GM23338 (cell line): Measurements from ENCODE around the gene FAM234A. TPM values are rescaled to one million over a fixed set of nuclear protein-coding genes. Genes with fewer than 3 reads are reported as not detected.

Experiments
- ATAC-seq: fragments of 200-7000 bp; cut with Tn5 transposase; 3 replicates; pipeline ENCODE4 v1.9.1; 2020
- DNase-seq: peaks from one replicate; pipeline ENCODE4 v3.0.0-alpha.2; 2015; ENCODE audit warnings: low spot score
- H2AFZ ChIP-seq: fragments of 200-600 bp; sonication (generic); 2 replicates; pipeline ENCODE4 v1.8.0; 2016; ENCODE audit warnings: antibody characterized with exemption, mild to moderate bottlenecking, moderate library complexity
- H3F3A ChIP-seq: fragments of 200-600 bp; sonication (generic); replicated peaks from 2 replicates; pipeline ENCODE4 v1.8.0; 2017; ENCODE audit warnings: antibody characterized with exemption, mixed run types, low read depth
- H3K27ac ChIP-seq: fragments of 200-600 bp; sonication (generic); 2 replicates; pipeline ENCODE4 v1.6.1; 2016; ENCODE audit warnings: low read depth
- H3K27me3 ChIP-seq: fragments of 200-600 bp; sonication (generic); 2 replicates; pipeline ENCODE4 v1.8.0; 2016; ENCODE audit warnings: mild to moderate bottlenecking, mixed run types, moderate library complexity; ENCODE audit not compliant: insufficient read depth
- H3K36me3 ChIP-seq: fragments of 200-600 bp; sonication (generic); 2 replicates; pipeline ENCODE4 v1.8.0; 2016; ENCODE audit warnings: mild to moderate bottlenecking; ENCODE audit not compliant: insufficient read depth
- H3K4me1 ChIP-seq: fragments of 200-600 bp; sonication (generic); 2 replicates; pipeline ENCODE4 v1.8.0; 2016; ENCODE audit warnings: mild to moderate bottlenecking, moderate library complexity; ENCODE audit not compliant: insufficient read depth
- H3K4me2 ChIP-seq: fragments of 200-600 bp; sonication (generic); 2 replicates; pipeline ENCODE4 v1.7.1; 2017; ENCODE audit warnings: mixed run types
- H3K4me3 ChIP-seq: fragments of 200-600 bp; sonication (generic); 2 replicates; pipeline ENCODE4 v1.6.1; 2016; ENCODE audit warnings: mixed run types
- H3K79me2 ChIP-seq: fragments of 200-600 bp; sonication (generic); replicated peaks from 2 replicates; pipeline ENCODE4 v1.8.0; 2017; ENCODE audit warnings: mild to moderate bottlenecking; ENCODE audit not compliant: insufficient read depth
- H3K9me2 ChIP-seq: fragments of 200-600 bp; sonication (generic); 2 replicates; pipeline ENCODE4 v1.8.0; 2017; ENCODE audit not compliant: insufficient read depth
- H4K20me1 ChIP-seq: fragments of 200-600 bp; sonication (generic); replicated peaks from 2 replicates; pipeline ENCODE4 v1.8.0; 2017; ENCODE audit warnings: mild to moderate bottlenecking; ENCODE audit not compliant: insufficient read depth
- H3K27ac Mint-ChIP-seq: 2 replicates; pipeline ENCODE4 v1.8.0; 2020; ENCODE audit warnings: inconsistent platforms, mild to moderate bottlenecking, moderate library complexity, mixed read lengths
- H3K27me3 Mint-ChIP-seq: 3 replicates; pipeline ENCODE4 v1.8.0; 2022; ENCODE audit warnings: low read depth, mild to moderate bottlenecking, moderate library complexity, mixed read lengths, inconsistent platforms; ENCODE audit not compliant: insufficient read depth, poor library complexity
- H3K36me3 Mint-ChIP-seq: 3 replicates; pipeline ENCODE4 v1.8.0; 2021; ENCODE audit warnings: low read depth, mild to moderate bottlenecking, inconsistent platforms, moderate library complexity, mixed read lengths
- H3K4me1 Mint-ChIP-seq: 3 replicates; pipeline ENCODE4 v1.8.0; 2020; ENCODE audit warnings: mild to moderate bottlenecking, inconsistent platforms, mixed read lengths
- H3K4me3 Mint-ChIP-seq: 3 replicates; pipeline ENCODE4 v1.8.0; 2021; ENCODE audit warnings: moderate library complexity, mild to moderate bottlenecking, inconsistent platforms, mixed read lengths
- H3K9me3 Mint-ChIP-seq: 3 replicates; pipeline ENCODE4 v1.8.0; 2020; ENCODE audit warnings: moderate library complexity, mild to moderate bottlenecking, inconsistent platforms, mixed read lengths
- CREB1 ChIP-seq: fragments of 250-450 bp; sonication (Bioruptor Pico); IDR thresholded peaks from 2 replicates; pipeline ENCODE4 v1.5.0; 2020; ENCODE audit warnings: low read depth, mild to moderate bottlenecking, moderate library complexity
- EZH2 ChIP-seq: fragments of 200-600 bp; sonication (generic); IDR thresholded peaks from one replicate; pipeline ENCODE4 v1.8.0; 2017; ENCODE audit warnings: antibody characterized with exemption, mild to moderate bottlenecking, low read depth; ENCODE audit not compliant: unreplicated experiment
- EZH2phosphoT487 ChIP-seq: fragments of 200-600 bp; sonication (generic); IDR thresholded peaks from one replicate; pipeline ENCODE4 v1.8.1; 2018; ENCODE audit warnings: antibody characterized with exemption; ENCODE audit not compliant: unreplicated experiment
- REST ChIP-seq: IDR thresholded peaks from one replicate; pipeline ENCODE4 v1.6.1; 2018; ENCODE audit warnings: antibody characterized with exemption; ENCODE audit not compliant: unreplicated experiment
- ZNF331 ChIP-seq: fragments of 250-450 bp; sonication (Bioruptor Pico); IDR thresholded peaks from 2 replicates; pipeline ENCODE4 v1.5.0; 2020; ENCODE audit warnings: low read depth, mild to moderate bottlenecking, moderate library complexity
- ZNF462 ChIP-seq: fragments of 250-450 bp; sonication (Bioruptor Pico); IDR thresholded peaks from 2 replicates; pipeline ENCODE4 v1.5.0; 2020; ENCODE audit warnings: mild to moderate bottlenecking, moderate library complexity
- polyA plus RNA-seq: library from polyadenylated mRNA; unstranded; fragments of >200 nt; fragmentation: Nextera tagmentation; extraction: Ambion mirVana; gene quantifications from 2 replicates; pipeline ENCODE4 v1.2.1, GENCODE V29; 2016
- total RNA-seq: library from RNA; depleted of rRNA; stranded (reverse); fragments of >200 nt; shearing (Covaris generic); gene quantifications from 2 replicates; pipeline ENCODE4 v1.2.3, GENCODE V29; 2014

Gene FAM234A
- total and polyA plus RNA-seq, 2 experiments from 2014 or later: 41.9 to 128 TPM

GRCh38 chr16:261031-261691, 26.5 kb downstream of the FAM234A start:
- Histone ChIP-seq H3F3A (0 out of 2 replicates have a peak, but pooled peaks cover 2% of the 10 kb centered on the region), H2AFZ (no peak overlapping the region), H3K27ac (no peak overlapping the region), H3K4me1 (no peaks in the 10 kb centered on the region), H3K79me2 (no peaks in the 10 kb centered on the region), H3K4me2 (no peak overlapping the region), H3K27me3 (no peaks in the 10 kb centered on the region), H4K20me1 (no peaks in the 10 kb centered on the region), H3K9me2 (no peaks in the 10 kb centered on the region), H3K4me3 (no peak overlapping the region), H3K36me3 (no peaks in the 10 kb centered on the region; the same call in 1 of the 2 replicates)
- no peak for ATAC-seq
- H3K27ac Mint-ChIP-seq: no peak overlapping the region
- H3K4me3 Mint-ChIP-seq: no peak overlapping the region
- TF ChIP-seq REST (no peak), EZH2phosphoT487 (no peak), EZH2 (no peak), CREB1 (CRISPR knock-in tag) (no peak)
- H3K4me1 Mint-ChIP-seq: no peaks in the 10 kb centered on the region
- DNase-seq: no peak
- H3K27me3 Mint-ChIP-seq: peaks cover 5% of the 10 kb centered on the region
- peaks cover 31% of the 10 kb centered on the region; the same call in 2 of the 3 replicates for H3K36me3 Mint-ChIP-seq
- H3K9me3 Mint-ChIP-seq: no peaks in the 10 kb centered on the region

GRCh38 chr16:262121-262745, 27.6 kb downstream of the FAM234A start:
- no peak overlapping the region for H3K4me3 ChIP-seq
- no peak overlapping the region for H3K4me2 ChIP-seq
- DNase-seq (no peak), ATAC-seq (no peak)
- H3K36me3 ChIP-seq: no peaks in the 10 kb centered on the region; the same call in 1 of the 2 replicates
- Mint-ChIP-seq H3K36me3 (peaks cover 28% of the 10 kb centered on the region; the same call in 2 of the 3 replicates), H3K27me3 (peaks cover 4% of the 10 kb centered on the region), H3K4me3 (no peak overlapping the region), H3K27ac (no peak overlapping the region), H3K9me3 (no peaks in the 10 kb centered on the region), H3K4me1 (no peaks in the 10 kb centered on the region)
- H4K20me1 ChIP-seq: no peaks in the 10 kb centered on the region
- H3K27ac ChIP-seq: no peak overlapping the region
- H3K9me2 ChIP-seq: no peaks in the 10 kb centered on the region
- H2AFZ ChIP-seq: no peak overlapping the region
- H3K79me2 ChIP-seq: no peaks in the 10 kb centered on the region
- no peaks in the 10 kb centered on the region for H3K4me1 ChIP-seq
- H3F3A ChIP-seq: 0 out of 2 replicates have a peak, but pooled peaks cover 3% of the 10 kb centered on the region
- H3K27me3 ChIP-seq: no peaks in the 10 kb centered on the region
- TF ChIP-seq REST (no peak), ZNF331 (CRISPR knock-in tag) (no peak), ZNF462 (CRISPR knock-in tag) (no peak)
